ENCODE measurements around the gene MAMDC2. TPM values are rescaled to one million over a fixed set of nuclear protein-coding genes. Genes with fewer than 3 reads are reported as not detected.

The MAMDC2 gene
- polyA plus RNA-seq, 2 of the 4 experiments (the other 2 are of a cell fraction): 0.30 to 0.34 TPM

DNA sequence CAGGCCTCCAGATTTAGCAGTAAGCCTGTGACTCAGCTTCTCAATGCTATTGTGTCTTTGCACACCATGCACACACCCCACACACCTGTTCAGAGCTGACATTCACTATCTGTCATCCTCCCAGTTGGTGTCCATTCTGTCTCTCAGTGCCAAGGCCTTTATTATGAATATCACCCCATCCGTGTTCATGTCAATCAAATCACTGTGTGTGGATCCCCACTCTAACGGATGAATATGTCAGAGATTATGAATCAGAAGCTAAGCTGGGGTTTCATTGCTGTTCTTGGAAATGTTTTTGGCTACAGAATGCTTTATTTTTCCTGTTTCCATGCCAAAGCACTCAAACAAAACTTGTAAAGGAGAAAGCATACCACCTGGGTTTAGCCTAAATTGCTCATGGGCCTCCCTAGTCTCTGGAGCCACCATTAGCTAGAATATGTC lies 9.4 kb upstream of the MAMDC2 start:
- DNase-seq (ENCODE audit: low read depth in 1 of 2, low spot score in 1 of 2) (no peak), ATAC-seq (no peak), FAIRE-seq (no peak)
- Histone ChIP-seq H3K9me3 (no peaks in the 10 kb centered on the region), H3K27ac (no peak overlapping the region), H3K4me3 (no peak overlapping the region), H3K4me1 (no peaks in the 10 kb centered on the region), H3K4me2 (no peak overlapping the region)
- ChIA-PET CTCF (interaction anchor here (0.6 to 0.8 kb wide), 2 partner anchors 16 to 612 kb away, joined by 3 to 4 read pairs; no protein-coding TSS in a partner anchor), POLR2A (no interaction called here)
- 64% methylated on average over 2 of the region's 2 CpGs for WGBS (ENCODE audit: missing lambda C conversion rate)
- TF ChIP-seq MAX (IDR thresholded peaks at IDR 0.05) (no peak), HEYL (CRISPR knock-in tag; IDR thresholded peaks at IDR 0.05) (no peak), CHD2 (IDR thresholded peaks at IDR 0.05; ENCODE audit: low read length, partially characterized antibody) (no peak), POLR2AphosphoS2 (conservative IDR thresholded peaks at IDR 0.05; ENCODE audit: low read length) (no peak), ZSCAN20 (CRISPR knock-in tag; IDR thresholded peaks at IDR 0.05) (no peak), ZNF302 (CRISPR knock-in tag; IDR thresholded peaks at IDR 0.05) (no peak), ZFP36 (IDR thresholded peaks at IDR 0.05; ENCODE audit: borderline replicate concordance, partially characterized antibody) (no peak)
- TF ChIP-seq, protein P1, sequence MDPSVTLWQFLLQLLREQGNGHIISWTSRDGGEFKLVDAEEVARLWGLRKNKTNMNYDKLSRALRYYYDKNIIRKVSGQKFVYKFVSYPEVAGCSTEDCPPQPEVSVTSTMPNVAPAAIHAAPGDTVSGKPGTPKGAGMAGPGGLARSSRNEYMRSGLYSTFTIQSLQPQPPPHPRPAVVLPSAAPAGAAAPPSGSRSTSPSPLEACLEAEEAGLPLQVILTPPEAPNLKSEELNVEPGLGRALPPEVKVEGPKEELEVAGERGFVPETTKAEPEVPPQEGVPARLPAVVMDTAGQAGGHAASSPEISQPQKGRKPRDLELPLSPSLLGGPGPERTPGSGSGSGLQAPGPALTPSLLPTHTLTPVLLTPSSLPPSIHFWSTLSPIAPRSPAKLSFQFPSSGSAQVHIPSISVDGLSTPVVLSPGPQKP (IDR thresholded peaks at IDR 0.05; ENCODE audit: low read depth, low read length): no peak

DNA sequence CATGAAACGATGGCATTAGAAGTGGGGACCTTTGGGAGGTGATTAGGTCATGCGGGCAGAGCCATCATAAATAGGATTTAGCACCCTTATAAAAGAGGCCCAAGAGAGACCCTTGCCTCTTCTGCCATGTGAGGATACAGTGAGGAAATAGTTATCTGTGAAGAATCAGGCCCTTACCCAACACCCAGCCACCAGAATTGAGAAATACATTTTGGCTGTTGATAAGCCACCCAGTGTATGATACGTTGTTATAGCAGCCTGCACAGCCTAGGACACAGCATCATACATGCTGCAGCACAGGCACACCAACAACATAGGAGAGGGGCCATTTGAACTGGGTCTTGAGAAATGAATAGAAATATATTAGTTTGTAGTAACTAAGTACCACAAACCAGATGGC lies 8.0 kb upstream of the MAMDC2 start:
- H3K4me3 ChIP-seq: no peak overlapping the region
- FAIRE-seq (no peak), DNase-seq (ENCODE audit: low read depth in 1 of 2, low spot score in 1 of 2) (no peak), ATAC-seq (no peak)
- H3K4me1 ChIP-seq: no peaks in the 10 kb centered on the region
- H3K9me3 ChIP-seq: no peaks in the 10 kb centered on the region
- TF ChIP-seq CTCF (IDR thresholded peaks at IDR 0.05): no peak
- TF ChIP-seq, protein P2, sequence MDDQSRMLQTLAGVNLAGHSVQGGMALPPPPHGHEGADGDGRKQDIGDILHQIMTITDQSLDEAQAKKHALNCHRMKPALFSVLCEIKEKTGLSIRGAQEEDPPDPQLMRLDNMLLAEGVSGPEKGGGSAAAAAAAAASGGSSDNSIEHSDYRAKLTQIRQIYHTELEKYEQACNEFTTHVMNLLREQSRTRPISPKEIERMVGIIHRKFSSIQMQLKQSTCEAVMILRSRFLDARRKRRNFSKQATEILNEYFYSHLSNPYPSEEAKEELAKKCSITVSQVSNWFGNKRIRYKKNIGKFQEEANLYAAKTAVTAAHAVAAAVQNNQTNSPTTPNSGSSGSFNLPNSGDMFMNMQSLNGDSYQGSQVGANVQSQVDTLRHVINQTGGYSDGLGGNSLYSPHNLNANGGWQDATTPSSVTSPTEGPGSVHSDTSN (IDR thresholded peaks at IDR 0.05): no peak
- TF ChIP-seq BCL3 (IDR thresholded peaks at IDR 0.05): no peak
- TF ChIP-seq RFX5 (IDR thresholded peaks at IDR 0.05): no peak
- no peak for TF ChIP-seq KDM5A (IDR thresholded peaks at IDR 0.05)
- TF ChIP-seq HEYL (CRISPR knock-in tag; IDR thresholded peaks at IDR 0.05): no peak
- no peak for TF ChIP-seq CEBPB (IDR thresholded peaks at IDR 0.05)
- TF ChIP-seq SMC3 (IDR thresholded peaks at IDR 0.05): no peak
- no peak for TF ChIP-seq FOSB (CRISPR knock-in tag; IDR thresholded peaks at IDR 0.05)
- TF ChIP-seq HMGXB4 (CRISPR knock-in tag; IDR thresholded peaks at IDR 0.05; ENCODE audit: borderline replicate concordance): no peak
- TF ChIP-seq MAZ (IDR thresholded peaks at IDR 0.05; ENCODE audit: borderline replicate concordance, low read depth, low read length): no peak
- TF ChIP-seq, protein P3, sequence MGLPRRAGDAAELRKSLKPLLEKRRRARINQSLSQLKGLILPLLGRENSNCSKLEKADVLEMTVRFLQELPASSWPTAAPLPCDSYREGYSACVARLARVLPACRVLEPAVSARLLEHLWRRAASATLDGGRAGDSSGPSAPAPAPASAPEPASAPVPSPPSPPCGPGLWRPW (IDR thresholded peaks at IDR 0.05): no peak
- ChIA-PET CTCF (no interaction called here), POLR2A (no interaction called here)
- WGBS (ENCODE audit: missing lambda C conversion rate): 41% methylated on average over 3 of the region's 3 CpGs
- no peak overlapping the region for H3K4me2 ChIP-seq
- H3K27ac ChIP-seq: no peak overlapping the region
